Activated CD4-positive, alpha-beta T cell treated with anti-CD3 and anti-CD28 coated beads for 24 hours (primary cell): ENCODE measurements around the gene TSPEAR.

Experiments
- DNase-seq, 2 donors: peaks; one replicate each; pipeline ENCODE4 v3.0.0-alpha.2; 2020; ENCODE audit warnings: low read depth in 2 of 2

Gene TSPEAR

DNA sequence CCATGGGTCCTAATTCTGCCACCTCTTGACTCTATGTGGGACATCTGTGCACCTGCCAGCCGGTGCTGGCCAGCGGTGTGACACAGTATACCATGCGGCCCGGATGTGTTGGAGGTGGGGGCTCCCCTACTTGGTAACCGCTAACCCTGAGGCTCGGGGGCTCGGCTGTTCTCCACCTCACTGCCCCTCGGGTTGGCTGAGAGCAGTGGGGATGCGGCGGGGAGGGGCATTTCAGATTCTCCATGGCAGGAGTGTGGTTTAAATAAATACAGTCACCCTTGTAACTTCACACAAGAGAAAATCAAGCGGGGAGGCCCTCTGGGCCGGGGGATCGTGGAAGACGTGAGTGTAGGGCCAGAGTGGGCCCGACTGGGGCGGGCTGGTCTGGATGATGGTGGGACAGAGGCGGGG lies 182.4 kb downstream of the TSPEAR start:
- no peak for DNase-seq

DNA sequence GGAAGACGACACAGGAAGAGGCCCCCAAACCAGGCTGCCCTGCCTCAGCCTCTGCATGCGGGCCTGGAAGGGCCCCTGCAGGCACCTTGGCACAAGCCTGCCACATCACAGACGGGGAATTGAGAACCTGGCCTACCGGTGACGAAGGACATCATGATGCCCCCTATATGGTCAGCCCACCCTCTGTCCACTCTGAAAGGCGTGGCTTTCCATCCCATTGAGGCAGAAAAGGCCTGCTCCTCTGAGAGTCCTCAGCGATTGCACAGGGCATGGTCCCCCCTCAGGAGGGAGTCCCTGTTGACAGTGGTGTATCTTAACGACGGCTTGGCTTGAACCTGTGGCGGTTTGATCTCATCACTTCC lies 182.8 kb downstream of the TSPEAR start:
- no peak for DNase-seq

- DNase-seq, result no peak
These were observed 183.3 kb downstream of the TSPEAR start for GRCh38 chr21:44527983-44528633.

DNA sequence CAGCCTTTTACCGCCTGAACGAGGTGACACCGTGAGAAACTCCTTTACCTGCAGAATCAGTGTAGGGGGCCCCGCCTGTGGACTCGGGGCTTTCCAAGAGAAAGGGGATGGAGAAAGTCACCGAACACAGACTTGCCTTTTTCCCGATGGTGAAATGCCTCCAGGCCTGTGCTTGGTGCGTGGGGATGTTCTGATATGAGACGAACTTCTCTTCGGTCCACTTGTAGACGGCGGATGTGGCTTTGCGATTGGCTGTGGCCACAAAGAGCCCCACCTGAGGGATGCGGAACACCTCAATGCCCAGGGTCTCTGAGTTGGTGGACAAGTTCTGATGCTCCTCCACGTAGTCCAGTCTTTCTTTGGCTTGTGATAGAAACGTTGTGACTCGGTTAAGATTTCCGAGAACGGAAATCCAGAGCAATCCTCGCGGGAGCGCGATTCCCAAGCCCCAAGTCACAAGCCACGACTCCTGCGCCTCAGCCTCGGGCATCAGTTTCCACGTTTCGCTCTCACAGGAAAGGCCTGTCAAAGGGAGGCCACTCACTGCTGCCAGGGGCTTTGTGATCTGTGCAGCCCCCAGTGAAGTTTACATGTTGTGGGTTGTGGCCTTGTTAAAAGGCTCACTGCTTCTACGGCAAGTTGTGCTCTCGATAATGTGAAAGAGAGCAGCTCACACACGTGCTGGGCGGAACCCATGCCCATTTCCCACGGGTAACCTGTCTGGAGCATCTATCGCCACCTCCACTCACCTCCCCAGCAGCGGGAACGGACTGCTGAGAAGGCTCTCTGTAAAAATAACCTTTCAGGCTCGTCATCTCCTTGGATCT lies 184.0 kb downstream of the TSPEAR start:
- DNase-seq, result no peak

- no peak for DNase-seq
These were observed 185.0 kb downstream of the TSPEAR start for GRCh38 chr21:44526096-44526997.

GRCh38 chr21:44525391-44526095 lies 185.8 kb downstream of the TSPEAR start:
- no peak for DNase-seq

DNA sequence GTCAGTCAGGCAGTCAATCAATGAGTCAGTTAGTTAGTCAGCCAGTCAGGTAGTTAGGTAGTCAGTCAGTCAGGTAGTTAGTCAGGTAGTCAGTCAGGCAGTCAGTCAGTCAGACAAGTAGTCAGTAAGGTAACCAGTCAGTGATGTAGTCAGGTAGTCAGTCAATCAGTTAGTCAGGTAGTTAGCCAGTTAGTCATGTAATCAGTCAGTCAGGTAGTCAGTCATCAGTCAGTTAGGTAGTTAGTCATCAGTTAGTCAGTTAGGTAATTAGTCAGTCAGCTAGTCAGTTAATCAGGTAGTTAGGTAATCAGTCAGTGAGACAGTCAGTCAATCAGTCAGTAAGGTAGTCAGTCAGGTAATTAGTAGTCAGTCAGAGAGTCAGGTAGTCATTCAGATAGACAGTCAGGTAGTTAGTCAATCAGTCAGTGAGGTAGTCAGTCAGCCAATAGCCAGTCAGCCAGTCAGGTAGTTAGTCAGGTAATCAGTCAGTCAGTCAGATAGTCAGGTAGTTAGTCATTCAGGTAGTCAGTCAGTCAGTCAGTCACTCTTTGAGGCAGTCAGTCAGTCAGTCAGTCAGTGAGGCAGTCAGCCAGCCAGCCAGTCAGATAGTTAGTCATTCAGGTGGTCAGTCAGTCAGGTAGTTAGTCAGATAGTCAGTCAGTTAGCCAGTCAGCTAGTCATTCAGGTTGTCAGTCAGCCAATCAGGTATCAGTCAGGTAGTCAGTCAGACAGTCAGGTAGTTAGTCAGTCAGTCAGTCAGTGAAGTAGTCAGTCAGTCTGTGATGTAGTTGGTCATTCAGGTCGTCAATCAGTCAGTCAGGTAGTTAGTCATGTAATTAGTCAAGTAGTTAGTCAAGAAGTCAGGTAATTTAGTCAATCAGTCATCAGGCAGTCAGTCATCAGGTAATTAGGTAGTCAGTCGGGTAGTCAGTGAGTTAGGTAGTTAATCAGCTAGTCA lies 186.7 kb downstream of the TSPEAR start:
- DNase-seq, result no peak

DNA sequence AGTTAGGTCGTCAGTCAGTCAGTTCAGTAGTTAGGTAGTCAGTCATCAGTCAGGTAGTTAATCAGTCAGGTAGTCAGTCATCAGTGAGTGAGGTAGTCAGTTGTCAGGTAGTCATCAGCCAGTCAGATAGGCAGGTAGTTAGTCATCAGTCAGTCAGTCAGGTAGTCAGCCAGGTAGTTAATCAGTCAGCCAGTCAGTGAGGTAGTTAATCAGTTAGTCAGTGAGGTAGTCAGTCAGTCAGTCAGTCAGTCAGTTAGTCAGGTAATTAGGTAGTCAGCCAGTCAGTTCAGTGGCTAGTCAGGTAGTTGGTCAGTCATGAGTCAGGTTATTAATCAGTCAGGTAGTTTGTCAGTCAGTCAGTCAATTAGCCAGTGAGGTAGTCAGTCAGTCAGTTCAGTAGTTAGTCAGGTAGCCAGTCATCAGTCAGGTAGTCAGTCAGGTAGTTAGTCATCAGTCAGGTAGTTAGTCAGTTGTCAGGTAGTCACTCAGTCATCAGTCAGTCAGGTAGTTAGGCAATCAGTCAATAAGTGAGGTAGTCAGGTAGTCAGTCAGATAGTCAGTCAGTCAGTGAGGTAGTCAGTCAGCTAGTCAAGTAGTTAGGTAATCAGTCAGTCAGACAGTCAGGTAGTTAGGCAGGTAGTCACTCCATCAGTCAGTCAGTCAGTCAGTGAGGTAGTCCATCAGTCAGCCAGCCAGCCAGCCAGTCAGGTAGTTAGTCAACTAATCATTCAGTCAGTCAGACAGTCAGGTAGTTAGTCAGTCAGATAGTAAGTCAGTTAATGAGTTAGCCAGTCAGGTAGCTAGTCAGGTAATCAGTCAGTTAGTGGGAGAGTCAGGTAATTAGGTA lies 187.6 kb downstream of the TSPEAR start:
- no peak for DNase-seq

GRCh38 chr21:44522753-44523204 lies 188.6 kb downstream of the TSPEAR start:
- no peak for DNase-seq

GRCh38 chr21:44521928-44522752 lies 189.2 kb downstream of the TSPEAR start:
- DNase-seq, result no peak

DNA sequence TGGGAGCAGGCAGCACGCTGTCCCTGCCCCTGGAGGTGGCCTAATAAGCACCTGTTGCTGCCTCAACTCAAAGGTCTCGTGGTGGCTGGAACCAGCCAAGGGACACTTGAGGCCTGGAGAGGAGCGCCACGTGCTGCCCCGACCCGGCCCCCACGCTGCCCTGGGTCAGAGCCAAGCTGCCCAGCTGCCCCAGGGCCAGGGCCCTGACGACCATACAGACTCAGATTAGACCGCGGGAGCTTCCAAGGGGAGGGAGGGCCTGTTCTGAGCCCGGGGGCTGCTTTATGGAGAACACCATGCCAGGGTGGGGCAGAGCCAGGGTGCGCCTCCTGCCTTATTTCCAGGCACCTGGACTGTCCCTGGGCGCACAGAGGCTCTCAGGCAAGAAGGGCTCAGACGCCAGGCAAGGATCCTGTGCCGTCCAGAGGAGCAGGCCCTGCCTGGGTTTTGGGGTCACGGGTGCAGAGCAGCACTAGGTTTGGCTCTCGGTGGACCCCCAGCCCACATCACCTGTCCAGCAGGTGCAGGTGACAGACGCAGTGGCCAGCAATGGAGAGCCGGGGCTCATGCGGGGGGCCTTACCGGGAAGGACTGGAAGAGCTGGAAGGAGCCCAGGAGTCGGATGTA lies 190.0 kb downstream of the TSPEAR start:
- DNase-seq, result no peak

DNA sequence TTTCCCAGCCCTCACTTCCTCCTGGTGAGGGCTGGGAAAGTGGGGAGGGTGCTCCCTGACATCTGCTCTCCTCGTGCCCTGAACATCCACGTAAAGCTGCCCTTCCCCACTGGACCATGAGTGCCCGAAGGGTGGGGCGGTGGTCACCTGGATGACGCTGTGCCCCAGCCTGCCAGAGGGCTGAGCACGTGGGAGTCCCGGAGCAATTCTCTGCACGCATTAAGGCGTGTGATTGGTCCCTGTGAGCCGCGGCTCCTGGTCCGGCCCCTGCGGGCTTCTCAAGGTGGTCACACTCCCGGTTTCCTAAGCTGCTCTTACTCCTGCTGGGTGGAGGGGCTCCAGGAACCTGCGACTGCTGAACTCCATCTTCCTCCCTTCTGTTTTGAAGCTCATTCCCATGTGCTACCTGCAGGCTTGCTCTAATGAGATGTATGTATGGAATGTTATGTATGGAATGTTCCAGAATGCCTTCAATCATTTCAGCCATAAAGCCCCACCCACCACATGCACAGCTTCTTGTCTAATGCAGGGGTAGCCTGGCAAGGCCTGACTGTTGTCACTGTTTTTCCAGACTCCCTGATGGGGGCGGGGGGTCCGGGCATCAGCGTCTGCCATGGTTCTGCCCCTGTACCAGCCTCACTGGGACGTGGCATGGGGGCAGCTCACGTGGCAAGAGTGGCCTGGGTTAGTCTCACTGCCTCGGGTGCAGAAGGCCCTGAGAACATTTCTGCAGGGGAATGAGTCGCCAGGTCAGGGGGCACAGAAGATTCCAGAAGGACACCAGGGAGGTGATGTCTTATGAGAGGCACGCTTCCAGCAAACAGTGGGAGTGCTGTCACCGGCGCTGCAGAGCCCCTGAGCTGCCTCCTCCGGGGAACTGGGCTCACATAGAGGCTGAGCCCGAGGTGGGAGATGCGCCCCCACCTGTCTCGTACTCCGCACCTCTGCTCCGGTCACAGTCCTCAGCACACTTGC lies 190.8 kb downstream of the TSPEAR start:
- no peak for DNase-seq

GRCh38 chr21:44519346-44520325 lies 191.7 kb downstream of the TSPEAR start:
- DNase-seq, result no peak

- no peak for DNase-seq
These were observed 192.7 kb downstream of the TSPEAR start for GRCh38 chr21:44518686-44519085.

DNA sequence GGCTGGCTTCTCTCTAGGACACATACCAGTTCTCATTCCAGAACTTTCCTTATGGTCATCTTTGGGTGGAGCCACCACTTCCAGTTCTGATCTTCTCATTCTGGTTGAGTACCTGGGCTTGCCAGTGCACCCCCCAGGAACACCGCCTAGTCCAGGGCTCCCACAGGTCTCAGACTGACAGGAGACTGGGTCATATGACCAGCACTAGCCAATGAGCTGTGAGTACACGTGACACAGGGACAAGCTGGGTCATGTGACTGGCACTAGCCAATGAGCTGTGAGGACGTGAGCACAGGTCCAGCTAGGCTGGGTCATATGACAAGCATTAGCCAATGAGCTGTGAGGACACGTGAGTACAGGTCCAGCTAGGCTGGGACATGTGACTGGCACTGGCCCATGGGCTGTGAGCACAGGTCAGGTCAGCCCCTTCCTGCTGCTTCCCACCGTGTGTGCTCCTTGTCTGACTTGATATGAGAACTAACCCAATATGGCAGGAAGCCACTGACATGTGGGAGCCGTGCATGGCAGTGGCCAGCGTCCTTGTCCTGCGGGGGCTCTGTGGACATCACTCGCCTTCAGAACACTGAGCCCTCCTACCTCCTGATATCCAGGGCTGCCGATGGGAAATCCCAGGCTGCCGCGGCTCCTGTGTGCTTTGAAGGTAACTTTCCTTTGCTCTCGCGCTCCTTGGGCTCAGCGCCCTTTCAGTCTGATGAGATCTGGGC lies 194.0 kb downstream of the TSPEAR start:
- no peak for DNase-seq
